SK-N-SH (cell line): ENCODE measurements around the gene CCDC81. TPM values are rescaled to one million over a fixed set of nuclear protein-coding genes. Genes with fewer than 3 reads are reported as not detected.

Experiments used
- CTCF ChIA-PET: fragments of 300-600, 350-600 bp; formaldehyde crosslinking; extraction: SDS; loops from one replicate; lab custom pipeline; 2021; lab: Yijun Ruan, JAX
- POLR2A ChIA-PET: fragments of 350-600 bp; sonication (Branson Sonifier 250); formaldehyde crosslinking; extraction: SDS; loops from one replicate; lab custom pipeline; 2020; ENCODE audit warnings: antibody characterized with exemption, inconsistent platforms; lab: Yijun Ruan, JAX
- DNase-seq: peaks from one replicate; pipeline ENCODE4 v3.0.0; 2012
- H2AFZ ChIP-seq: fragments of 200-600 bp; sonication (generic); 2 replicates; pipeline ENCODE4 v1.8.1; 2016; ENCODE audit warnings: antibody characterized with exemption, mild to moderate bottlenecking, low read depth
- H3F3A ChIP-seq: fragments of 200-600 bp; sonication (generic); replicated peaks from 2 replicates; pipeline ENCODE3; 2016; ENCODE audit warnings: antibody characterized with exemption, mild to moderate bottlenecking; ENCODE audit not compliant: insufficient read depth
- H3K27ac ChIP-seq, 2 experiments: fragments of 200-500 bp in 1 of 2; fragments of 200-600 bp in 1 of 2; sonication (Bioruptor generic) in 1 of 2; sonication (generic), shearing (Covaris generic) in 1 of 2; 2 replicates each; pipeline versions ENCODE4 v1.5.1 to v1.6.1; 2014 to 2016; ENCODE audit warnings: low read depth in 2 of 2, inconsistent platforms in 1 of 2, low read length in 1 of 2, mild to moderate bottlenecking in 1 of 2, mixed read lengths in 1 of 2
- H3K27me3 ChIP-seq: fragments of 200-600 bp; sonication (generic), shearing (Covaris generic); 2 replicates; pipeline ENCODE4 v1.6.1; 2016; ENCODE audit warnings: mixed run types; ENCODE audit not compliant: insufficient read depth
- H3K36me3 ChIP-seq, 2 experiments: fragments of 200-500 bp in 1 of 2; fragments of 200-600 bp in 1 of 2; sonication (Bioruptor generic) in 1 of 2; sonication (generic) in 1 of 2; replicated peaks in 1 of 2; 2 replicates each; pipeline versions ENCODE3 to v1.5.1; 2014 to 2016; ENCODE audit warnings: low read length in 1 of 2, mild to moderate bottlenecking in 1 of 2; ENCODE audit not compliant: insufficient read depth in 2 of 2, control insufficient read depth in 1 of 2
- H3K4me1 ChIP-seq, 2 experiments: fragments of 200-500 bp in 1 of 2; fragments of 200-600 bp in 1 of 2; sonication (Bioruptor generic) in 1 of 2; sonication (generic), shearing (Covaris generic) in 1 of 2; 2 replicates each; pipeline versions ENCODE4 v1.5.1 to v1.6.1; 2014 to 2016; ENCODE audit warnings: low read depth in 1 of 2, low read length in 1 of 2, mixed run types in 1 of 2; ENCODE audit not compliant: insufficient read depth in 2 of 2, control insufficient read depth in 1 of 2
- H3K4me2 ChIP-seq: fragments of 200-600 bp; sonication (generic), shearing (Covaris generic); 2 replicates; pipeline ENCODE4 v1.6.1; 2017; ENCODE audit warnings: mixed run types
- H3K4me3 ChIP-seq, 2 experiments: fragments of 200-500 bp in 1 of 2; fragments of 200-600 bp in 1 of 2; sonication (Bioruptor generic) in 1 of 2; sonication (generic), shearing (Covaris generic) in 1 of 2; 2 replicates each; pipeline versions ENCODE4 v1.5.1 to v1.8.1; 2014 to 2016; ENCODE audit warnings: low read depth in 2 of 2, inconsistent platforms in 1 of 2, low read length in 1 of 2, mild to moderate bottlenecking in 1 of 2, mixed read lengths in 1 of 2, moderate library complexity in 1 of 2
- H3K79me2 ChIP-seq: fragments of 200-600 bp; sonication (generic); 2 replicates; pipeline ENCODE4 v1.8.1; 2017; ENCODE audit warnings: mild to moderate bottlenecking; ENCODE audit not compliant: insufficient read depth
- H3K9ac ChIP-seq: fragments of 200-600 bp; sonication (generic); 2 replicates; pipeline ENCODE4 v1.6.1; 2017; ENCODE audit warnings: mixed run types
- H3K9me2 ChIP-seq: fragments of 200-600 bp; sonication (generic); 2 replicates; pipeline ENCODE4 v1.6.1; 2017; ENCODE audit warnings: mixed run types
- H3K9me3 ChIP-seq: fragments of 200-600 bp; sonication (generic); 2 replicates; pipeline ENCODE4 v1.6.1; 2017; ENCODE audit warnings: mixed run types, mild to moderate bottlenecking, moderate library complexity
- H4K20me1 ChIP-seq: fragments of 200-600 bp; sonication (generic); 2 replicates; pipeline ENCODE4 v1.6.1; 2017; ENCODE audit warnings: mild to moderate bottlenecking, mixed run types; ENCODE audit not compliant: insufficient read depth
- CHD2 ChIP-seq: fragments of 150-350 bp; IDR thresholded peaks from 2 replicates; pipeline ENCODE4 v1.6.1; 2018; ENCODE audit warnings: low read length; ENCODE audit not compliant: partially characterized antibody
- CTCF ChIP-seq: fragments of 200-600 bp; sonication (generic); IDR thresholded peaks from 2 replicates; pipeline ENCODE4 v1.6.1; 2017; ENCODE audit warnings: antibody characterized with exemption, mild to moderate bottlenecking, moderate library complexity
- EP300 ChIP-seq, 2 experiments: IDR thresholded peaks; 2 replicates each; pipeline versions ENCODE4 v1.4.0 to v1.6.1; 2012; ENCODE audit warnings: borderline replicate concordance in 1 of 2, low read depth in 1 of 2, low read length in 1 of 2
- FOSL2 ChIP-seq: IDR thresholded peaks from 2 replicates; pipeline ENCODE4 v1.4.0; 2012; ENCODE audit warnings: low read depth, mild to moderate bottlenecking, moderate library complexity, borderline replicate concordance
- FOXJ3 ChIP-seq: sonication (generic); formaldehyde crosslinking; IDR thresholded peaks from 2 replicates; pipeline ENCODE4 v1.5.1; 2020; ENCODE audit warnings: mild to moderate bottlenecking, missing genetic modification reagents
- GATA2 ChIP-seq: sonication (generic); formaldehyde crosslinking; IDR thresholded peaks from 2 replicates; pipeline ENCODE4 v1.5.0; 2020; ENCODE audit warnings: mild to moderate bottlenecking, missing genetic modification reagents
- JUND ChIP-seq: IDR thresholded peaks from 2 replicates; pipeline ENCODE4 v1.4.0; 2012
- MAX ChIP-seq: IDR thresholded peaks from 2 replicates; pipeline ENCODE4 v1.4.0; 2012; ENCODE audit warnings: low read depth
- NFIC ChIP-seq: IDR thresholded peaks from 2 replicates; pipeline ENCODE4 v1.4.0; 2012; ENCODE audit warnings: borderline replicate concordance
- POLR2AphosphoS5 ChIP-seq: IDR thresholded peaks from 2 replicates; pipeline ENCODE4 v1.6.1; 2012; ENCODE audit warnings: low read depth, low read length
- REST ChIP-seq: IDR thresholded peaks from 2 replicates; pipeline ENCODE4 v1.6.1; 2012; ENCODE audit warnings: mild to moderate bottlenecking, low read depth, low read length, moderate library complexity
- RXRA ChIP-seq: IDR thresholded peaks from 2 replicates; pipeline ENCODE4 v1.4.0; 2012; ENCODE audit warnings: low read depth, mild to moderate bottlenecking, borderline replicate concordance
- SMC3 ChIP-seq: IDR thresholded peaks from 2 replicates; pipeline ENCODE4 v1.6.1; 2012; ENCODE audit warnings: low read depth, low read length, improper control_type of control experiment
- TAF1 ChIP-seq: IDR thresholded peaks from 2 replicates; pipeline ENCODE4 v1.6.1; 2012; ENCODE audit warnings: low read depth, mild to moderate bottlenecking, low read length, moderate library complexity, borderline replicate concordance
- TEAD4 ChIP-seq: IDR thresholded peaks from 2 replicates; pipeline ENCODE4 v1.4.0; 2012; ENCODE audit warnings: mild to moderate bottlenecking, borderline replicate concordance; ENCODE audit not compliant: insufficient read depth
- USF2 ChIP-seq: fragments of 150-350 bp; IDR thresholded peaks from 2 replicates; pipeline ENCODE4 v1.6.1; 2017; ENCODE audit warnings: antibody characterized with exemption, low read length, low read depth, borderline replicate concordance
- YY1 ChIP-seq: IDR thresholded peaks from 2 replicates; pipeline ENCODE4 v1.4.0; 2012; ENCODE audit warnings: low read depth, mild to moderate bottlenecking
- WGBS: methylation state at CpG from one replicate; pipeline ENCODE4 v1.1.6; 2017; ENCODE audit warnings: low lambda C conversion rate; 5-methylcytosine and 5-hydroxymethylcytosine counted together
- polyA plus RNA-seq, 3 experiments: library from polyadenylated mRNA; depleted of rRNA; stranded (reverse); fragments of >200 nt; gene quantifications; 2 replicates each; pipeline ENCODE4 v1.2.3, GENCODE V29; 2012

The CCDC81 gene
- polyA plus RNA-seq, 1 of the 3 experiments (the other 2 are of a cell fraction): 0.49 TPM

- POLR2A ChIA-PET: no interaction called here
- no peak for DNase-seq
- Histone ChIP-seq H3K4me1 (peaks cover 2 to 21% of the 10 kb centered on the region in 2 experiments; a peak in 3 of 4 replicates), H3K9ac (no peak overlapping the region), H3K9me2 (no peaks in the 10 kb centered on the region), H3K9me3 (no peaks in the 10 kb centered on the region), H3K27ac (no peak overlapping the region), H3K79me2 (no peaks in the 10 kb centered on the region), H3K4me3 (no peak overlapping the region), H2AFZ (no peak overlapping the region), H4K20me1 (no peaks in the 10 kb centered on the region), H3F3A (peaks cover 7% of the 10 kb centered on the region)
- WGBS: 100% methylated on average over 1 of the region's 1 CpG
- no peak for TF ChIP-seq CTCF
- TF ChIP-seq SMC3: no peak
- no peak for TF ChIP-seq MAX
- TF ChIP-seq FOXJ3 (CRISPR knock-in tag): no peak
- TF ChIP-seq JUND: no peak
- TF ChIP-seq CHD2: no peak
- TF ChIP-seq, all 33 proteins: peak for 0
- Histone ChIP-seq H3K27me3 (no peaks in the 10 kb centered on the region), H3K4me2 (no peak overlapping the region), H3K36me3 (no peaks in the 10 kb centered on the region)
- CTCF ChIA-PET: interaction anchor here (1.1 kb wide), 1 partner anchor 358 kb away, joined by 3 read pairs; no protein-coding TSS in a partner anchor
Measured at GRCh38 chr11:86461892-86462291, 87.2 kb downstream of the CCDC81 start.

GRCh38 chr11:86463120-86463519 lies 88.4 kb downstream of the CCDC81 start:
- TF ChIP-seq YY1 (no peak), REST (no peak), USF2 (no peak), POLR2AphosphoS5 (no peak), GATA2 (CRISPR knock-in tag) (no peak), EP300 (IDR thresholded peaks at IDR 0.05; ENCODE audit: borderline replicate concordance in 1 of 2, low read depth in 1 of 2, low read length in 1 of 2) (no peak), TAF1 (no peak), TEAD4 (no peak), FOSL2 (no peak), NFIC (no peak), RXRA (no peak)
- TF ChIP-seq, all 33 proteins: peak for 0
- CTCF ChIA-PET: no interaction called here
- DNase-seq: no peak
- Histone ChIP-seq H3K27me3 (no peaks in the 10 kb centered on the region), H3K36me3 (no peaks in the 10 kb centered on the region), H2AFZ (no peak overlapping the region), H3K4me1 (peaks cover 2 to 21% of the 10 kb centered on the region in 2 experiments; a peak in 3 of 4 replicates), H3K4me3 (no peak overlapping the region), H3K4me2 (no peak overlapping the region), H3K9me2 (no peaks in the 10 kb centered on the region), H3K9ac (no peak overlapping the region), H3K79me2 (no peaks in the 10 kb centered on the region), H3K27ac (no peak overlapping the region), H3K9me3 (no peaks in the 10 kb centered on the region), H3F3A (peaks cover 7% of the 10 kb centered on the region), H4K20me1 (no peaks in the 10 kb centered on the region)
- POLR2A ChIA-PET: no interaction called here
- 98% methylated on average over 5 of the region's 7 CpGs for WGBS
